ENCODE results near the gene WNT2B. TPM values are rescaled to one million over a fixed set of nuclear protein-coding genes. Genes with fewer than 3 reads are reported as not detected.

The WNT2B gene
- total and polyA plus RNA-seq, 9 of the 15 experiments (the other 6 are each of a cell fraction or from before 2014, with no cell fraction given): 0.02 to 0.06 (median 0.04) TPM; not detected in 3

DNA sequence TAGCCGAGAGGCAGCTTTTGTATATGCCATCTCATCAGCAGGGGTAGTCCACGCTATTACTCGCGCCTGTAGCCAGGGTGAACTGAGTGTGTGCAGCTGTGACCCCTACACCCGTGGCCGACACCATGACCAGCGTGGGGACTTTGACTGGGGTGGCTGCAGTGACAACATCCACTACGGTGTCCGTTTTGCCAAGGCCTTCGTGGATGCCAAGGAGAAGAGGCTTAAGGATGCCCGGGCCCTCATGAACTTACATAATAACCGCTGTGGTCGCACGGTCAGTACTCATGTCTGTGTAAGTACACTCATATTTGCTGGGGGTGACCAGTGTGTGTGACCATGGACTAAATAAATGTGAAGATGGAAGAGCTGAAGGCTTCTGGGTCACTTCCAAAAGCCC is 7.4 kb downstream of the WNT2B start (continued):
- TF ChIP-seq, protein P1, sequence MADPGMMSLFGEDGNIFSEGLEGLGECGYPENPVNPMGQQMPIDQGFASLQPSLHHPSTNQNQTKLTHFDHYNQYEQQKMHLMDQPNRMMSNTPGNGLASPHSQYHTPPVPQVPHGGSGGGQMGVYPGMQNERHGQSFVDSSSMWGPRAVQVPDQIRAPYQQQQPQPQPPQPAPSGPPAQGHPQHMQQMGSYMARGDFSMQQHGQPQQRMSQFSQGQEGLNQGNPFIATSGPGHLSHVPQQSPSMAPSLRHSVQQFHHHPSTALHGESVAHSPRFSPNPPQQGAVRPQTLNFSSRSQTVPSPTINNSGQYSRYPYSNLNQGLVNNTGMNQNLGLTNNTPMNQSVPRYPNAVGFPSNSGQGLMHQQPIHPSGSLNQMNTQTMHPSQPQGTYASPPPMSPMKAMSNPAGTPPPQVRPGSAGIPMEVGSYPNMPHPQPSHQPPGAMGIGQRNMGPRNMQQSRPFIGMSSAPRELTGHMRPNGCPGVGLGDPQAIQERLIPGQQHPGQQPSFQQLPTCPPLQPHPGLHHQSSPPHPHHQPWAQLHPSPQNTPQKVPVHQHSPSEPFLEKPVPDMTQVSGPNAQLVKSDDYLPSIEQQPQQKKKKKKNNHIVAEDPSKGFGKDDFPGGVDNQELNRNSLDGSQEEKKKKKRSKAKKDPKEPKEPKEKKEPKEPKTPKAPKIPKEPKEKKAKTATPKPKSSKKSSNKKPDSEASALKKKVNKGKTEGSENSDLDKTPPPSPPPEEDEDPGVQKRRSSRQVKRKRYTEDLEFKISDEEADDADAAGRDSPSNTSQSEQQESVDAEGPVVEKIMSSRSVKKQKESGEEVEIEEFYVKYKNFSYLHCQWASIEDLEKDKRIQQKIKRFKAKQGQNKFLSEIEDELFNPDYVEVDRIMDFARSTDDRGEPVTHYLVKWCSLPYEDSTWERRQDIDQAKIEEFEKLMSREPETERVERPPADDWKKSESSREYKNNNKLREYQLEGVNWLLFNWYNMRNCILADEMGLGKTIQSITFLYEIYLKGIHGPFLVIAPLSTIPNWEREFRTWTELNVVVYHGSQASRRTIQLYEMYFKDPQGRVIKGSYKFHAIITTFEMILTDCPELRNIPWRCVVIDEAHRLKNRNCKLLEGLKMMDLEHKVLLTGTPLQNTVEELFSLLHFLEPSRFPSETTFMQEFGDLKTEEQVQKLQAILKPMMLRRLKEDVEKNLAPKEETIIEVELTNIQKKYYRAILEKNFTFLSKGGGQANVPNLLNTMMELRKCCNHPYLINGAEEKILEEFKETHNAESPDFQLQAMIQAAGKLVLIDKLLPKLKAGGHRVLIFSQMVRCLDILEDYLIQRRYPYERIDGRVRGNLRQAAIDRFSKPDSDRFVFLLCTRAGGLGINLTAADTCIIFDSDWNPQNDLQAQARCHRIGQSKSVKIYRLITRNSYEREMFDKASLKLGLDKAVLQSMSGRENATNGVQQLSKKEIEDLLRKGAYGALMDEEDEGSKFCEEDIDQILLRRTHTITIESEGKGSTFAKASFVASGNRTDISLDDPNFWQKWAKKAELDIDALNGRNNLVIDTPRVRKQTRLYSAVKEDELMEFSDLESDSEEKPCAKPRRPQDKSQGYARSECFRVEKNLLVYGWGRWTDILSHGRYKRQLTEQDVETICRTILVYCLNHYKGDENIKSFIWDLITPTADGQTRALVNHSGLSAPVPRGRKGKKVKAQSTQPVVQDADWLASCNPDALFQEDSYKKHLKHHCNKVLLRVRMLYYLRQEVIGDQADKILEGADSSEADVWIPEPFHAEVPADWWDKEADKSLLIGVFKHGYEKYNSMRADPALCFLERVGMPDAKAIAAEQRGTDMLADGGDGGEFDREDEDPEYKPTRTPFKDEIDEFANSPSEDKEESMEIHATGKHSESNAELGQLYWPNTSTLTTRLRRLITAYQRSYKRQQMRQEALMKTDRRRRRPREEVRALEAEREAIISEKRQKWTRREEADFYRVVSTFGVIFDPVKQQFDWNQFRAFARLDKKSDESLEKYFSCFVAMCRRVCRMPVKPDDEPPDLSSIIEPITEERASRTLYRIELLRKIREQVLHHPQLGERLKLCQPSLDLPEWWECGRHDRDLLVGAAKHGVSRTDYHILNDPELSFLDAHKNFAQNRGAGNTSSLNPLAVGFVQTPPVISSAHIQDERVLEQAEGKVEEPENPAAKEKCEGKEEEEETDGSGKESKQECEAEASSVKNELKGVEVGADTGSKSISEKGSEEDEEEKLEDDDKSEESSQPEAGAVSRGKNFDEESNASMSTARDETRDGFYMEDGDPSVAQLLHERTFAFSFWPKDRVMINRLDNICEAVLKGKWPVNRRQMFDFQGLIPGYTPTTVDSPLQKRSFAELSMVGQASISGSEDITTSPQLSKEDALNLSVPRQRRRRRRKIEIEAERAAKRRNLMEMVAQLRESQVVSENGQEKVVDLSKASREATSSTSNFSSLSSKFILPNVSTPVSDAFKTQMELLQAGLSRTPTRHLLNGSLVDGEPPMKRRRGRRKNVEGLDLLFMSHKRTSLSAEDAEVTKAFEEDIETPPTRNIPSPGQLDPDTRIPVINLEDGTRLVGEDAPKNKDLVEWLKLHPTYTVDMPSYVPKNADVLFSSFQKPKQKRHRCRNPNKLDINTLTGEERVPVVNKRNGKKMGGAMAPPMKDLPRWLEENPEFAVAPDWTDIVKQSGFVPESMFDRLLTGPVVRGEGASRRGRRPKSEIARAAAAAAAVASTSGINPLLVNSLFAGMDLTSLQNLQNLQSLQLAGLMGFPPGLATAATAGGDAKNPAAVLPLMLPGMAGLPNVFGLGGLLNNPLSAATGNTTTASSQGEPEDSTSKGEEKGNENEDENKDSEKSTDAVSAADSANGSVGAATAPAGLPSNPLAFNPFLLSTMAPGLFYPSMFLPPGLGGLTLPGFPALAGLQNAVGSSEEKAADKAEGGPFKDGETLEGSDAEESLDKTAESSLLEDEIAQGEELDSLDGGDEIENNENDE (IDR thresholded peaks at IDR 0.05; ENCODE audit: low read depth, low read length): no peak
- TF ChIP-seq ZNF407 (IDR thresholded peaks at IDR 0.05; ENCODE audit: low read depth): no peak
- TF ChIP-seq ZNF324 (CRISPR knock-in tag; IDR thresholded peaks at IDR 0.05): no peak
- no peak for TF ChIP-seq ZBTB9 (CRISPR knock-in tag; IDR thresholded peaks at IDR 0.05)
- TF ChIP-seq TARDBP (IDR thresholded peaks at IDR 0.05): no peak
- no peak for TF ChIP-seq TAF9B (IDR thresholded peaks at IDR 0.05; ENCODE audit: partially characterized antibody)
- no peak for TF ChIP-seq TRIM24 (IDR thresholded peaks at IDR 0.05)

All from K562 (cell line).